H1 (cell line): Measurements from ENCODE around the gene PGBD5. TPM values are rescaled to one million over a fixed set of nuclear protein-coding genes. Genes with fewer than 3 reads are reported as not detected.

Experiments used
- CTCF ChIA-PET: fragments of 300-600 bp; sonication (Branson Sonifier 250); formaldehyde crosslinking; loops from one replicate; lab custom pipeline; 2021; ENCODE audit not compliant: partially characterized antibody; lab: Charles Lee
- POLR2A ChIA-PET: fragments of 300-600 bp; sonication (Branson Sonifier 250); formaldehyde crosslinking; loops from one replicate; lab custom pipeline; 2021; ENCODE audit warnings: inconsistent platforms; ENCODE audit not compliant: partially characterized antibody; lab: Charles Lee
- DNase-seq, 2 experiments: peaks; one replicate each; pipeline versions ENCODE4 v3.0.0 to v3.0.0-alpha.2; 2010 to 2022; ENCODE audit warnings: low spot score in 2 of 2, low read depth in 1 of 2, mixed read lengths in 1 of 2
- FAIRE-seq: peaks from 2 replicates; lab custom pipeline; 2011; peaks lifted over from hg19 to GRCh38; lab: Jason Lieb, UNC
- H2AFZ ChIP-seq: 2 replicates; pipeline ENCODE4 v1.8.1; 2012; ENCODE audit warnings: low read length, inconsistent platforms
- H2AK5ac ChIP-seq: 2 replicates; pipeline ENCODE4 v1.6.1; 2013; ENCODE audit warnings: low read depth, low read length
- H2BK120ac ChIP-seq: replicated peaks from 2 replicates; pipeline ENCODE3; 2013; ENCODE audit warnings: low read depth, low read length, inconsistent platforms
- H2BK12ac ChIP-seq: 2 replicates; pipeline ENCODE4 v1.6.1; 2013; ENCODE audit warnings: low read depth, low read length
- H2BK15ac ChIP-seq: 2 replicates; pipeline ENCODE4 v1.6.1; 2013; ENCODE audit warnings: low read length
- H2BK20ac ChIP-seq: 2 replicates; pipeline ENCODE4 v1.6.1; 2013; ENCODE audit warnings: low read length
- H2BK5ac ChIP-seq: 2 replicates; pipeline ENCODE4 v1.6.1; 2013; ENCODE audit warnings: low read depth, low read length
- H3K14ac ChIP-seq: 2 replicates; pipeline ENCODE4 v1.6.1; 2013; ENCODE audit warnings: inconsistent platforms; ENCODE audit not compliant: insufficient read length
- H3K18ac ChIP-seq: 2 replicates; pipeline ENCODE4 v1.6.1; 2013; ENCODE audit warnings: low read length; ENCODE audit errors: extremely low read depth
- H3K23ac ChIP-seq: 2 replicates; pipeline ENCODE4 v1.6.1; 2013; ENCODE audit warnings: inconsistent platforms; ENCODE audit not compliant: insufficient read length
- H3K23me2 ChIP-seq: 2 replicates; pipeline ENCODE4 v1.6.1; 2013; ENCODE audit warnings: low read depth, low read length
- H3K27ac ChIP-seq: 2 replicates; pipeline ENCODE4 v1.6.1; 2011; ENCODE audit warnings: low read depth, low read length, inconsistent platforms
- H3K27me3 ChIP-seq, 4 experiments: replicated peaks in 1 of 4; 1 replicate in 1 of 4; 2 replicates in 3 of 4; pipeline versions ENCODE4 v1.6.1 to v1.8.1; 2011 to 2013; ENCODE audit warnings: low read length in 3 of 4, mild to moderate bottlenecking in 3 of 4, inconsistent platforms in 2 of 4, mixed read lengths in 2 of 4, moderate library complexity in 1 of 4; ENCODE audit not compliant: control insufficient read depth in 3 of 4, insufficient read depth in 3 of 4; ENCODE audit errors: extremely low read depth in 1 of 4
- H3K36me3 ChIP-seq, 4 experiments: 2 replicates each; pipeline versions ENCODE4 v1.6.1 to v1.8.1; 2011 to 2013; ENCODE audit warnings: mild to moderate bottlenecking in 4 of 4, low read length in 3 of 4, moderate library complexity in 2 of 4, control low read depth in 1 of 4, inconsistent platforms in 1 of 4; ENCODE audit not compliant: insufficient read depth in 4 of 4, control insufficient read depth in 2 of 4
- H3K4ac ChIP-seq: replicated peaks from 2 replicates; pipeline ENCODE3; 2013; ENCODE audit warnings: low read length, low read depth, mixed read lengths, inconsistent platforms; ENCODE audit not compliant: insufficient read length
- H3K4me1 ChIP-seq, 4 experiments: replicated peaks in 1 of 4; 1 replicate in 1 of 4; 2 replicates in 3 of 4; pipeline versions ENCODE4 v1.6.1 to v1.8.1; 2011 to 2013; ENCODE audit warnings: low read length in 3 of 4, inconsistent platforms in 2 of 4, mixed read lengths in 1 of 4; ENCODE audit not compliant: insufficient read depth in 4 of 4, control insufficient read depth in 3 of 4
- H3K4me2 ChIP-seq, 2 experiments: 2 replicates each; pipeline versions ENCODE4 v1.6.1 to v1.8.1; 2011 to 2013; ENCODE audit warnings: low read depth in 2 of 2, low read length in 2 of 2, control low read depth in 1 of 2, inconsistent platforms in 1 of 2, mild to moderate bottlenecking in 1 of 2; ENCODE audit not compliant: insufficient read depth in 1 of 2
- H3K4me3 ChIP-seq, 4 experiments: fragments of 200-600, 300-600 bp in 1 of 4; sonication (generic), shearing (Covaris generic), sonication (Bioruptor Twin) in 1 of 4; 2 replicates each; pipeline versions ENCODE4 v1.5.1 to v1.8.1; 2011 to 2016; ENCODE audit warnings: low read length in 4 of 4, low read depth in 3 of 4, control low read depth in 2 of 4, inconsistent platforms in 2 of 4, mild to moderate bottlenecking in 2 of 4, mixed read lengths in 1 of 4, moderate library complexity in 1 of 4; ENCODE audit not compliant: insufficient read depth in 2 of 4; ENCODE audit errors: extremely low read depth in 1 of 4
- H3K56ac ChIP-seq: replicated peaks from 2 replicates; pipeline ENCODE3; 2013; ENCODE audit warnings: low read depth, mild to moderate bottlenecking, mixed read lengths, low read length, inconsistent platforms; ENCODE audit not compliant: insufficient read length
- H3K79me1 ChIP-seq: 2 replicates; pipeline ENCODE4 v1.6.1; 2013; ENCODE audit warnings: low read depth, low read length, control low read depth
- H3K79me2 ChIP-seq, 2 experiments: 2 replicates each; pipeline versions ENCODE4 v1.6.1 to v1.8.1; 2012 to 2013; ENCODE audit warnings: low read length in 2 of 2, mild to moderate bottlenecking in 2 of 2, inconsistent platforms in 1 of 2; ENCODE audit not compliant: insufficient read depth in 2 of 2, control insufficient read depth in 1 of 2
- H3K9ac ChIP-seq, 4 experiments: replicated peaks in 1 of 4; 1 replicate in 1 of 4; 2 replicates in 3 of 4; pipeline versions ENCODE4 v1.6.1 to v1.8.1; 2011 to 2013; ENCODE audit warnings: low read depth in 3 of 4, low read length in 3 of 4, control low read depth in 2 of 4, mild to moderate bottlenecking in 2 of 4, moderate library complexity in 2 of 4, inconsistent platforms in 1 of 4; ENCODE audit errors: extremely low read depth in 1 of 4
- H3K9me3 ChIP-seq, 2 experiments: 2 replicates each; pipeline versions ENCODE4 v1.6.1 to v1.8.1; 2012 to 2013; ENCODE audit warnings: mild to moderate bottlenecking in 2 of 2, moderate library complexity in 2 of 2, control low read depth in 1 of 2, inconsistent platforms in 1 of 2, low read depth in 1 of 2, low read length in 1 of 2, mixed read lengths in 1 of 2; ENCODE audit not compliant: insufficient read depth in 2 of 2
- H4K20me1 ChIP-seq, 2 experiments: replicated peaks in 1 of 2; 2 replicates each; pipeline versions ENCODE3 to v1.8.1; 2011 to 2013; ENCODE audit warnings: inconsistent platforms in 2 of 2, low read length in 2 of 2, mild to moderate bottlenecking in 1 of 2; ENCODE audit not compliant: insufficient read depth in 2 of 2, control insufficient read depth in 1 of 2
- H4K5ac ChIP-seq: 2 replicates; pipeline ENCODE4 v1.6.1; 2013; ENCODE audit warnings: low read length, low read depth, mixed read lengths, inconsistent platforms; ENCODE audit not compliant: insufficient read length
- H4K8ac ChIP-seq: 2 replicates; pipeline ENCODE4 v1.8.0; 2013; ENCODE audit warnings: mild to moderate bottlenecking, moderate library complexity, low read length, inconsistent platforms; ENCODE audit not compliant: insufficient read depth; ENCODE audit errors: extremely low read depth
- H4K91ac ChIP-seq: replicated peaks from 2 replicates; pipeline ENCODE3; 2013; ENCODE audit warnings: low read length, mixed read lengths, inconsistent platforms; ENCODE audit not compliant: insufficient read length
- CREB1 ChIP-seq: IDR thresholded peaks from 2 replicates; pipeline ENCODE4 v1.6.1; 2012; ENCODE audit warnings: inconsistent platforms
- RXRA ChIP-seq: IDR thresholded peaks from 2 replicates; pipeline ENCODE4 v1.6.1; 2011; ENCODE audit warnings: low read depth, mild to moderate bottlenecking, low read length, moderate library complexity; ENCODE audit not compliant: insufficient read depth
- SIX5 ChIP-seq: IDR thresholded peaks from 2 replicates; pipeline ENCODE4 v1.6.1; 2011; ENCODE audit warnings: mild to moderate bottlenecking, low read depth, low read length
- SP1 ChIP-seq: IDR thresholded peaks from 2 replicates; pipeline ENCODE4 v1.6.1; 2011; ENCODE audit warnings: low read depth, low read length
- WGBS, 2 experiments: shearing (Covaris generic) in 1 of 2; methylation state at CpG; one replicate each; pipeline versions ENCODE4 v1.1.6 to v1.1.7; 2013 to 2015; ENCODE audit warnings: low lambda C conversion rate in 2 of 2, mixed read lengths in 2 of 2, inconsistent platforms in 1 of 2, low coverage in 1 of 2, missing lambda C conversion rate in 1 of 2; ENCODE audit not compliant: insufficient replicate concordance in 2 of 2, insufficient coverage in 1 of 2, insufficient read length in 1 of 2; ENCODE audit errors: extremely low coverage in 1 of 2, missing lambda C conversion rate in 1 of 2; 5-methylcytosine and 5-hydroxymethylcytosine counted together
- polyA plus RNA-seq, 7 experiments: library from polyadenylated mRNA; depleted of rRNA in 3 of 7; stranded (reverse) in 5 of 7; unstranded in 2 of 7; fragments of >200 nt in 5 of 7; fragments of 200-250 nt in 2 of 7; gene quantifications; 1 replicate in 5 of 7; 2 replicates in 1 of 7; 4 replicates in 1 of 7; pipeline versions ENCODE4 v1.2.1 to v1.2.3, GENCODE V29; 2011 to 2013; ENCODE audit warnings: missing spikeins in 2 of 7, mixed read lengths in 2 of 7
- total RNA-seq: library from RNA; stranded (reverse); fragmentation: NEBNext Ultra II Directional; extraction: Animal tissue kit (Norgen Biotek cat#: 25700); gene quantifications from 2 replicates; pipeline ENCODE4 v1.2.1, GENCODE V29; 2021

The PGBD5 gene
- total and polyA plus RNA-seq, 2 of the 8 experiments (the other 6 are each of a cell fraction or from before 2014, with no cell fraction given), result 16.3 to 18.4 TPM

GRCh38 chr1:230333590-230334446 is 92.3 kb downstream of the PGBD5 start:
- H3K79me2 ChIP-seq, result no peaks in the 10 kb centered on the region
- H3K23ac ChIP-seq, result no peak overlapping the region
- no peak overlapping the region for H3K27ac ChIP-seq
- H4K5ac ChIP-seq, result no peak overlapping the region
- no peaks in the 10 kb centered on the region for H3K36me3 ChIP-seq
- no peak overlapping the region for H4K91ac ChIP-seq
- no peak for DNase-seq
- no peak overlapping the region for H3K18ac ChIP-seq
- no peak for FAIRE-seq
- no peak overlapping the region for H2BK12ac ChIP-seq
- CTCF ChIA-PET, result interaction anchor here (0.6 to 1.1 kb wide), 5 partner anchors 32 to 881 kb away, joined by 3 to 5 read pairs (median 3); no protein-coding TSS in a partner anchor
- H4K20me1 ChIP-seq, result peaks cover 0 to 5% of the 10 kb centered on the region in 2 experiments
- no peaks in the 10 kb centered on the region for H3K9me3 ChIP-seq
- no peak overlapping the region for H2AK5ac ChIP-seq
- no peak overlapping the region for H3K56ac ChIP-seq
- no peak overlapping the region for H3K9ac ChIP-seq
- peaks cover 5% of the 10 kb centered on the region; the same call in 1 of the 2 replicates for H3K23me2 ChIP-seq
- H3K27me3 ChIP-seq, result no peaks in the 10 kb centered on the region
- no peak overlapping the region for H2BK15ac ChIP-seq
- 91% methylated on average over 18 of the region's 20 CpGs; no CpG with 5 or more reads in 1 of the 2 experiments for WGBS, 2 experiments
- peaks cover 3 to 17% (median 8%) of the 10 kb centered on the region in 4 experiments for H3K4me1 ChIP-seq
- H3K4me2 ChIP-seq, result no peak overlapping the region; a peak in 1 of 4 replicates
- H2BK120ac ChIP-seq, result no peak overlapping the region
- H2BK5ac ChIP-seq, result no peak overlapping the region
- no peak overlapping the region for H2AFZ ChIP-seq
- POLR2A ChIA-PET, result interaction anchor here (0.9 to 1.8 kb wide), 6 partner anchors 8 to 61 kb away, joined by 3 to 6 read pairs (median 4); no protein-coding TSS in a partner anchor
- H3K79me1 ChIP-seq, result no peaks in the 10 kb centered on the region
- H3K4ac ChIP-seq, result no peak overlapping the region
- no peak overlapping the region for H3K14ac ChIP-seq
- H4K8ac ChIP-seq, result no peak overlapping the region; the same call in 1 of the 2 replicates
- H3K4me3 ChIP-seq, result no peak overlapping the region
- H2BK20ac ChIP-seq, result no peak overlapping the region
- no peak for TF ChIP-seq SIX5
- no peak for TF ChIP-seq SP1
- no peak for TF ChIP-seq RXRA
- TF ChIP-seq CREB1, result no peak
